ENCODE results near the gene TMEM14A.

- TF ChIP-seq CTCF (IDR thresholded peaks at IDR 0.05; ENCODE audit: low read depth, low read length) (no peak), EZH2phosphoT487 (IDR thresholded peaks at IDR 0.05; ENCODE audit: low read depth) (no peak)
Measured at GRCh38 chr6:52675372-52675771, 4.5 kb downstream of the TMEM14A start.

All from OCI-LY3 (cell line).